HCT116 (cell line): Measurements from ENCODE around the gene ANAPC7. TPM values are rescaled to one million over a fixed set of nuclear protein-coding genes. Genes with fewer than 3 reads are reported as not detected.

Experiments
- ATAC-seq: fragments of 200-7000 bp; cut with Tn5 transposase; 2 replicates; pipeline ENCODE4 v1.9.1; 2020; ENCODE audit warnings: mild to moderate bottlenecking, moderate library complexity
- BruUV-seq: library from RNA; stranded (reverse); fragments of 400-500 nt; replicated peaks from 2 replicates; lab custom pipeline; 2021; lab: Mats Ljungman, UMichigan
- CTCF ChIA-PET: fragments of 300-600 bp; sonication (Branson Sonifier 250); formaldehyde crosslinking; loops from one replicate; lab custom pipeline; 2021; ENCODE audit warnings: antibody characterized with exemption; lab: Charles Lee
- POLR2A ChIA-PET: fragments of 300-600, 350-600 bp; sonication (Branson Sonifier 250); formaldehyde crosslinking; loops from one replicate; lab custom pipeline; 2021; ENCODE audit warnings: antibody characterized with exemption; lab: Charles Lee
- RAD21 ChIA-PET, 2 experiments: fragments of 300-600 bp; sonication (Branson Sonifier 250); formaldehyde crosslinking; loops; one replicate each; lab custom pipeline; 2023; ENCODE audit warnings: low total read pairs in 2 of 2; ENCODE audit not compliant: uncharacterized antibody in 2 of 2, unreplicated experiment in 2 of 2, low non-redundant PET in 1 of 2; lab: Charles Lee
- DNase-seq: peaks from one replicate; pipeline ENCODE4 v3.0.0-alpha.2; 2010; ENCODE audit warnings: low read depth, low spot score
- H2AFZ ChIP-seq: fragments of 200-600 bp; shearing (Covaris generic), sonication (generic); 2 replicates; pipeline ENCODE4 v1.6.1; 2017; ENCODE audit warnings: low read depth, mixed run types, mixed read lengths, antibody characterized with exemption, low read length; ENCODE audit not compliant: poor library complexity, severe bottlenecking
- H3K27ac ChIP-seq: 2 replicates; pipeline ENCODE4 v1.5.1; 2012; ENCODE audit warnings: low read depth, low read length
- H3K27me3 ChIP-seq: fragments of 200-600 bp; sonication (generic); 2 replicates; pipeline ENCODE4 v1.6.1; 2016; ENCODE audit warnings: mixed run types, low read length, mixed read lengths; ENCODE audit not compliant: insufficient read depth
- H3K36me3 ChIP-seq, 2 experiments: fragments of 200-500 bp in 1 of 2; fragments of 200-600 bp in 1 of 2; sonication (Bioruptor generic) in 1 of 2; sonication (generic) in 1 of 2; 2 replicates each; pipeline versions ENCODE4 v1.5.1 to v1.6.1; 2014 to 2016; ENCODE audit warnings: low read length in 2 of 2, inconsistent platforms in 1 of 2, mixed read lengths in 1 of 2, mixed run types in 1 of 2; ENCODE audit not compliant: insufficient read depth in 2 of 2, control insufficient read depth in 1 of 2
- H3K4me1 ChIP-seq, 2 experiments: fragments of 200-600 bp in 1 of 2; sonication (generic) in 1 of 2; 2 replicates each; pipeline versions ENCODE4 v1.5.1 to v1.6.1; 2012 to 2017; ENCODE audit warnings: low read length in 2 of 2, inconsistent platforms in 1 of 2, mild to moderate bottlenecking in 1 of 2, mixed read lengths in 1 of 2, mixed run types in 1 of 2, moderate library complexity in 1 of 2; ENCODE audit not compliant: insufficient read depth in 2 of 2, control insufficient read depth in 1 of 2
- H3K4me2 ChIP-seq: fragments of 200-600 bp; sonication (generic); 2 replicates; pipeline ENCODE4 v1.6.1; 2017; ENCODE audit warnings: mixed run types, low read length, mixed read lengths
- H3K4me3 ChIP-seq, 2 experiments: fragments of 200-600 bp in 1 of 2; sonication (generic) in 1 of 2; replicated peaks in 1 of 2; 2 replicates each; pipeline ENCODE4 v1.5.1; 2011 to 2016; ENCODE audit warnings: low read length in 2 of 2, control low read depth in 1 of 2, low read depth in 1 of 2, mild to moderate bottlenecking in 1 of 2, mixed read lengths in 1 of 2, mixed run types in 1 of 2
- H3K79me2 ChIP-seq: fragments of 200-600 bp; sonication (generic); 2 replicates; pipeline ENCODE4 v1.6.1; 2017; ENCODE audit warnings: mild to moderate bottlenecking, mixed run types, low read length, moderate library complexity, mixed read lengths; ENCODE audit not compliant: insufficient read depth
- H3K9ac ChIP-seq: fragments of 200-600 bp; sonication (generic); 2 replicates; pipeline ENCODE4 v1.6.1; 2016; ENCODE audit warnings: low read length, mixed read lengths
- H3K9me2 ChIP-seq: fragments of 200-600 bp; sonication (generic), shearing (Covaris generic); 2 replicates; pipeline ENCODE4 v1.6.1; 2017; ENCODE audit warnings: mixed run types, mild to moderate bottlenecking, moderate library complexity; ENCODE audit not compliant: insufficient read depth
- H3K9me3 ChIP-seq, 2 experiments: fragments of 200-500 bp in 1 of 2; fragments of 200-600 bp in 1 of 2; sonication (Bioruptor generic) in 1 of 2; sonication (generic) in 1 of 2; 2 replicates each; pipeline ENCODE4 v1.6.1; 2014 to 2017; ENCODE audit warnings: low read length in 2 of 2, mixed read lengths in 2 of 2, inconsistent platforms in 1 of 2, low read depth in 1 of 2, mild to moderate bottlenecking in 1 of 2, mixed run types in 1 of 2, moderate library complexity in 1 of 2; ENCODE audit not compliant: control insufficient read depth in 1 of 2, insufficient read depth in 1 of 2
- H4K20me1 ChIP-seq: fragments of 200-600 bp; sonication (generic), shearing (Covaris generic); 2 replicates; pipeline ENCODE4 v1.6.1; 2017; ENCODE audit warnings: mixed run types, mild to moderate bottlenecking, moderate library complexity; ENCODE audit not compliant: insufficient read depth
- CTCF ChIP-seq, 3 experiments: fragments of 200-600 bp in 1 of 3; sonication (generic) in 1 of 3; IDR thresholded peaks in 2 of 3; conservative IDR thresholded peaks in 1 of 3; 2 replicates each; pipeline ENCODE4 v1.5.1; 2012 to 2017; ENCODE audit warnings: low read depth in 2 of 3, low read length in 2 of 3, antibody characterized with exemption in 1 of 3, borderline replicate concordance in 1 of 3, control low read depth in 1 of 3, mild to moderate bottlenecking in 1 of 3, mixed read lengths in 1 of 3, mixed run types in 1 of 3, moderate library complexity in 1 of 3; ENCODE audit not compliant: insufficient read depth in 1 of 3
- EGR1 ChIP-seq: IDR thresholded peaks from 2 replicates; pipeline ENCODE4 v1.6.1; 2012; ENCODE audit warnings: low read depth
- ELF1 ChIP-seq: IDR thresholded peaks from 2 replicates; pipeline ENCODE4 v1.6.1; 2012; ENCODE audit warnings: low read depth, borderline replicate concordance
- EZH2phosphoT487 ChIP-seq: fragments of 200-600 bp; IDR thresholded peaks from 2 replicates; pipeline ENCODE4 v1.6.1; 2018; ENCODE audit warnings: antibody characterized with exemption, borderline replicate concordance
- FOSL1 ChIP-seq: IDR thresholded peaks from 2 replicates; pipeline ENCODE4 v1.6.1; 2012; ENCODE audit warnings: low read depth
- JUND ChIP-seq: IDR thresholded peaks from 2 replicates; pipeline ENCODE4 v1.6.1; 2012
- POLR2AphosphoS5 ChIP-seq: IDR thresholded peaks from 2 replicates; pipeline ENCODE4 v1.6.1; 2011; ENCODE audit warnings: mild to moderate bottlenecking, low read depth, low read length, moderate library complexity
- TCF7L2 ChIP-seq: IDR thresholded peaks from 2 replicates; pipeline ENCODE4 v1.7.0; 2011; ENCODE audit warnings: borderline replicate concordance, inconsistent platforms; ENCODE audit not compliant: insufficient read depth, insufficient read length; ENCODE audit errors: extremely low read depth
- YY1 ChIP-seq: IDR thresholded peaks from 2 replicates; pipeline ENCODE4 v1.6.1; 2011; ENCODE audit warnings: low read length, low read depth, moderate library complexity, mild to moderate bottlenecking; ENCODE audit not compliant: insufficient replicate concordance; ENCODE audit errors: extremely low read depth
- ZBTB33 ChIP-seq: IDR thresholded peaks from 2 replicates; pipeline ENCODE4 v1.6.1; 2011; ENCODE audit warnings: mild to moderate bottlenecking, low read length, moderate library complexity; ENCODE audit not compliant: insufficient replicate concordance; ENCODE audit errors: extremely low read depth
- ZNF274 ChIP-seq: fragments of 200-500 bp; sonication (Bioruptor generic); IDR thresholded peaks from 2 replicates; pipeline ENCODE4 v1.6.1; 2014; ENCODE audit warnings: mild to moderate bottlenecking, low read depth, low read length, inconsistent platforms
- intact Hi-C: fragments of 100-400 bp; cut with micrococcal nuclease; formaldehyde crosslinking; loops from 2 replicates; pipeline ENCODE4 v1.10.0; 2022
- total RNA-seq: library from RNA; stranded (reverse); gene quantifications from one replicate; pipeline ENCODE4 v1.2.1, GENCODE V29; 2021; ENCODE audit not compliant: unreplicated experiment

The ANAPC7 gene
- total RNA-seq, 1 experiment from 2014 or later: 55.9 TPM

- POLR2A ChIA-PET: no interaction called here
- H3K4me3 ChIP-seq: no peak overlapping the region
- no peak overlapping the region for H3K27ac ChIP-seq
- H3K79me2 ChIP-seq: peaks cover 4% of the 10 kb centered on the region; the same call in 1 of the 2 replicates
- no peaks in the 10 kb centered on the region for H3K9me2 ChIP-seq
- TF ChIP-seq ELF1: no peak
- no peak for TF ChIP-seq FOSL1
- no peak for TF ChIP-seq POLR2AphosphoS5
- no peak for TF ChIP-seq CTCF (IDR thresholded peaks at IDR 0.05 in 2 of 3, conservative IDR thresholded peaks at IDR 0.05 in 1 of 3; ENCODE audit: borderline replicate concordance in 1 of 3, insufficient read depth in 1 of 3, low read depth in 2 of 3, low read length in 2 of 3)
- no peak for TF ChIP-seq ZBTB33
- TF ChIP-seq EGR1: no peak
- no peak for TF ChIP-seq EZH2phosphoT487
- TF ChIP-seq YY1: no peak
- TF ChIP-seq JUND: no peak
- no peak for TF ChIP-seq TCF7L2
- TF ChIP-seq ZNF274: no peak
- H3K27me3 ChIP-seq: no peaks in the 10 kb centered on the region
- H3K4me1 ChIP-seq: no peaks in the 10 kb centered on the region
- ATAC-seq (no peak), DNase-seq (no peak)
- no peaks in the 10 kb centered on the region for H4K20me1 ChIP-seq
- H3K36me3 ChIP-seq: peaks cover 22% of the 10 kb centered on the region in 2 experiments; a peak in 3 of 4 replicates
- no peak overlapping the region for H3K9ac ChIP-seq
- intact Hi-C loops: no loop called here
- H3K9me3 ChIP-seq: no peaks in the 10 kb centered on the region
- RAD21 ChIA-PET: no interaction called here
- BruUV-seq: no TSS peak
- CTCF ChIA-PET: no interaction called here
- no peak overlapping the region for H2AFZ ChIP-seq
- H3K4me2 ChIP-seq: no peak overlapping the region
Observed at GRCh38 chr12:110369992-110370391, 33.5 kb downstream of the ANAPC7 start.
